Right lobe of liver (tissue), 6 donors: ENCODE data around the gene DYNC2I2. TPM values are rescaled to one million over a fixed set of nuclear protein-coding genes. Genes with fewer than 3 reads are reported as not detected.

Experiments
- ATAC-seq, 4 donors: fragments of 200-7000 bp; cut with Tn5 transposase; one replicate each; pipeline ENCODE4 v1.9.1; 2020; ENCODE audit warnings: mild to moderate bottlenecking in 4 of 4, moderate library complexity in 4 of 4
- DNase-seq, 3 donors: peaks; one replicate each; pipeline ENCODE4 v3.0.0-alpha.2; 2020
- H3K27ac ChIP-seq, 3 donors: fragments of 200-600 bp; one replicate each; pipeline ENCODE4 v1.8.0; 2022
- H3K27me3 ChIP-seq, 2 donors: fragments of 200-600 bp; one replicate each; pipeline ENCODE4 v1.8.0; 2022
- H3K36me3 ChIP-seq, 4 donors: fragments of 200-600 bp; sonication (generic) in 1 of 4; one replicate each; pipeline versions ENCODE4 v1.5.1 to v1.8.0; 2017 to 2022; ENCODE audit warnings: control low read depth in 1 of 4
- H3K4me1 ChIP-seq, 4 donors: fragments of 200-600 bp; sonication (generic) in 1 of 4; one replicate each; pipeline versions ENCODE4 v1.5.1 to v1.8.0; 2017 to 2022; ENCODE audit warnings: control low read depth in 1 of 4
- H3K4me3 ChIP-seq, 3 donors: fragments of 200-600 bp; one replicate each; pipeline ENCODE4 v1.8.0; 2022
- H3K9me3 ChIP-seq, 4 donors: fragments of 200-600 bp; sonication (generic) in 1 of 4; one replicate each; pipeline versions ENCODE4 v1.5.1 to v1.8.0; 2017 to 2022; ENCODE audit warnings: control low read depth in 1 of 4
- POLR2A ChIP-seq: fragments of 450-650 bp; IDR thresholded peaks from one replicate; pipeline ENCODE4 v1.6.1; 2017; ENCODE audit warnings: antibody characterized with exemption, mild to moderate bottlenecking
- WGBS: methylation state at CpG from one replicate; pipeline ENCODE4 v1.1.6; 2018; ENCODE audit warnings: low coverage, low lambda C conversion rate; ENCODE audit not compliant: insufficient coverage; ENCODE audit errors: missing lambda C conversion rate; 5-methylcytosine and 5-hydroxymethylcytosine counted together
- intact Hi-C, 2 donors: fragments of 100-400 bp; cut with DNase I; formaldehyde crosslinking; loops; one replicate each; pipeline versions ENCODE4 v1.11.2 to v1.14.1; 2022
- total RNA-seq, 6 experiments: library from RNA; depleted of rRNA in 2 of 6; stranded (reverse); fragments of >200 nt in 2 of 6; fragmentation: NEBNext Ultra II Directional in 3 of 6; extraction: Animal tissue kit (Norgen Biotek cat#: 25700) in 3 of 6; gene quantifications; one replicate each; pipeline versions ENCODE4 v1.1.0 to v1.2.4, GENCODE V29; 2016 to 2023
- TF ChIP-seq, protein P1 (sequence below), 4 donors: fragments of 200-600 bp in 3 of 4; fragments of 450-650 bp in 1 of 4; IDR thresholded peaks; one replicate each; pipeline versions ENCODE4 v1.5.1 to v1.8.0; 2016 to 2022; ENCODE audit warnings: antibody characterized with exemption in 4 of 4, mild to moderate bottlenecking in 2 of 4
- donor health status: DM: no; HTN: yes; CAD: no.
- donor health status: DM: no; HTN: no; CAD: no.
- donor health status: DM: no; HTN: no; CAD: no.
- donor health status: DM: no; HTN: yes; CAD: no.
- donor health status: DM: no; HTN: yes; CAD: no.

DYNC2I2 gene
- total RNA-seq, 6 experiments from 2014 or later = 11.8 to 23.9 (median 18.8) TPM

DNA sequence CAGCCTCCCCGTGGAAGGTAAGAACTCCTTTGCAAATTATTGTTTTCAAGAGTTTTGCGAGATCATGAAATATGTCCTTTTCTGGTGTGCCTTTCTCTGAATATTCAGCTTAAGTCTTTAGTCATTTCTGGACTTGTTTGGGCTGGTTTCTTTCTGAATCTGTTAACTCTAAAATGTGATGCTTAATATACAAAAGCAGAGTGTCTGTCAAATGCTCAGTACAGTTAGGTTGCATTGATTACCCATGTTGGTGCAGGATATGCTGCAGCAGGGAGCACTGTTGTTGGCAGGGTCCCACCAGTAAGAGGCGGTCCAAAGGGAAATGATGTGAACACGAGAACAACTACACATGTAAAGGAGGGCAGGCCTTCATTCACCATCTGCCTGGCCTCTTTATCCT is 56.5 kb downstream of the DYNC2I2 start:
- no peak for TF ChIP-seq POLR2A
- TF ChIP-seq, protein P1, sequence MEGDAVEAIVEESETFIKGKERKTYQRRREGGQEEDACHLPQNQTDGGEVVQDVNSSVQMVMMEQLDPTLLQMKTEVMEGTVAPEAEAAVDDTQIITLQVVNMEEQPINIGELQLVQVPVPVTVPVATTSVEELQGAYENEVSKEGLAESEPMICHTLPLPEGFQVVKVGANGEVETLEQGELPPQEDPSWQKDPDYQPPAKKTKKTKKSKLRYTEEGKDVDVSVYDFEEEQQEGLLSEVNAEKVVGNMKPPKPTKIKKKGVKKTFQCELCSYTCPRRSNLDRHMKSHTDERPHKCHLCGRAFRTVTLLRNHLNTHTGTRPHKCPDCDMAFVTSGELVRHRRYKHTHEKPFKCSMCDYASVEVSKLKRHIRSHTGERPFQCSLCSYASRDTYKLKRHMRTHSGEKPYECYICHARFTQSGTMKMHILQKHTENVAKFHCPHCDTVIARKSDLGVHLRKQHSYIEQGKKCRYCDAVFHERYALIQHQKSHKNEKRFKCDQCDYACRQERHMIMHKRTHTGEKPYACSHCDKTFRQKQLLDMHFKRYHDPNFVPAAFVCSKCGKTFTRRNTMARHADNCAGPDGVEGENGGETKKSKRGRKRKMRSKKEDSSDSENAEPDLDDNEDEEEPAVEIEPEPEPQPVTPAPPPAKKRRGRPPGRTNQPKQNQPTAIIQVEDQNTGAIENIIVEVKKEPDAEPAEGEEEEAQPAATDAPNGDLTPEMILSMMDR (IDR thresholded peaks at IDR 0.05) = no peak

DNA sequence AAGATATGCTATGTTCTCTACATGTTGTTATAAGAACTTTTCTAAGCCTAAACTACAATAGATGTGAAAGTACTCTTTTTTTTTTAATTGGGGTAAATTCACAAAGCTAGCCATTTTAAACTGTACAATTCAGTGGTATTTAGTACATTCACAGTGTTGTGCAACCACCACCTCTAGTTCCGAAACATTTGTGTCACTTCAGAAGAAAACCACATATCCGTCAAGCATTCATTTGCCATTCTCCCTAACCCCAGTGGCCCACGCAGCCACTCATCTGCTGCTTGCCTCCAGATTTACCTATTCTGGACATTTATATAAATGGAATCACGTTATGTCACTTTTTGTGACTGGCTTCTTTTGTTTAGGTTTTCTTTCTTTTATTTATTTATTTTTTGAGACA is 61.2 kb downstream of the DYNC2I2 start:
- H3K36me3 ChIP-seq = peaks cover 8 to 93% (median 53%) of the 10 kb centered on the region in 4 donors
- ATAC-seq = no peak
- DNase-seq = no peak
- H3K27me3 ChIP-seq = no peaks in the 10 kb centered on the region
- no peaks in the 10 kb centered on the region for H3K9me3 ChIP-seq
- no peaks in the 10 kb centered on the region for H3K4me1 ChIP-seq
- intact Hi-C loops = no loop called here
- no peak overlapping the region for H3K4me3 ChIP-seq
- WGBS = 94% methylated on average over 4 of the region's 4 CpGs
- TF ChIP-seq, protein P1 (IDR thresholded peaks at IDR 0.05) = no peak
- TF ChIP-seq POLR2A = no peak
- no peak overlapping the region for H3K27ac ChIP-seq

More for the DNA sequence above, 56.5 kb downstream of the DYNC2I2 start:
- ATAC-seq (no peak), DNase-seq (no peak)
- no peaks in the 10 kb centered on the region for H3K9me3 ChIP-seq
- H3K36me3 ChIP-seq = peaks cover 8 to 82% (median 33%) of the 10 kb centered on the region in 4 donors
- intact Hi-C loops = no loop called here
- WGBS = 93% methylated on average over 4 of the region's 4 CpGs
- H3K27ac ChIP-seq = no peak overlapping the region
- no peaks in the 10 kb centered on the region for H3K4me1 ChIP-seq
- H3K4me3 ChIP-seq = no peak overlapping the region
- no peaks in the 10 kb centered on the region for H3K27me3 ChIP-seq

DNA sequence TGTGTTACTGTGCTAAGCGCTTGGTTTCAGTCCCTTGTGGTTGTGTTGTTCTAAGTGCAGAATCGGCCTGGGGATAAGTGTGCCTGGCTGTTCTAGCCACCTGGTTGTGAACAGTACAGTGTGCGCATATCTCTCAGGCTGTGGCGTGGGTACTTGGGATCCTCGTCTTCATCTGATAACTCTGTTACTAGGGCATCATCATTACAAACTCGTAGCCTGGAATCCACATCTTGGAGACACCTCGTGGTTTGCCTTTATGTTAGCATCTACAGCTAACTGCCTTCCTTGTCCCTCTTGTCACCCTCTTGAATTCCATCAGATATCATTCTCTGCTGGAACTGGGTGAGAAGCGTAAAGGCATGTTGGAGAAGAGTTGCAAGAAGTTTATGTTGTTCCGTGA is 62.8 kb downstream of the DYNC2I2 start:
- no peaks in the 10 kb centered on the region for H3K4me1 ChIP-seq
- H3K27ac ChIP-seq = no peak overlapping the region
- no peak for DNase-seq
- no peak overlapping the region for H3K4me3 ChIP-seq
- H3K27me3 ChIP-seq = no peaks in the 10 kb centered on the region
- no peaks in the 10 kb centered on the region for H3K9me3 ChIP-seq
- TF ChIP-seq, protein P1 (IDR thresholded peaks at IDR 0.05) = no peak
- TF ChIP-seq POLR2A = no peak
- intact Hi-C loops = no loop called here
- no peak for ATAC-seq
- 93% methylated on average over 4 of the region's 9 CpGs for WGBS
- H3K36me3 ChIP-seq = peaks cover 3 to 91% (median 59%) of the 10 kb centered on the region in 4 donors

DNA sequence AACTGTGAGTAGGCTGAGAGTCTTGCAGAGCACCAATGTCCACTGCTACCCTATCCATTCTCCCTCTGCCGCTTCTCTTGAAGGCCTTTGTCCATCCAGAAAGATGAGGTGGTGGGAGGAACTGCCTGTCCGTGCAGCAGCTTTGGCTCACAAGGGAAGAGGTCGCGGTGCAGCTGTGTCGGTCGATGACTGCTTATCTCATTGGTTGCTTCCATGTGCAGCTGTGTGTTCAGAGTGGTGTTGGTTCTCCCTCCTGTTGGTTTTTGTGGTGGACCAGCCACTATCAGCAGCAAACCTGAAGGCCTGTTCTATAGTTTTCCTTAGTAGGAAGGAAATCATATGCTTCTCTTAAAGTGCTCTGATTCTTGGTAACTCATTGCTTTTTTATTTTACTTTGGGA is 63.6 kb downstream of the DYNC2I2 start:
- peaks cover 3 to 90% (median 59%) of the 10 kb centered on the region in 4 donors for H3K36me3 ChIP-seq
- 55% methylated on average over 4 of the region's 6 CpGs for WGBS

More for the DNA sequence above, 63.6 kb downstream of the DYNC2I2 start:
- intact Hi-C loops = no loop called here
- H3K27ac ChIP-seq = no peak overlapping the region
- no peaks in the 10 kb centered on the region for H3K27me3 ChIP-seq
- H3K4me1 ChIP-seq = no peaks in the 10 kb centered on the region
- TF ChIP-seq, protein P1 (IDR thresholded peaks at IDR 0.05) = no peak
- no peak for TF ChIP-seq POLR2A
- H3K9me3 ChIP-seq = no peaks in the 10 kb centered on the region
- DNase-seq = no peak
- ATAC-seq = peak in 1 of 4 donors; percentile 22
- no peak overlapping the region for H3K4me3 ChIP-seq
